HCT116 (cell line): ENCODE results near the gene RND3. TPM values are rescaled to one million over a fixed set of nuclear protein-coding genes. Genes with fewer than 3 reads are reported as not detected.

Source experiments
- ATAC-seq: fragments of 200-7000 bp; cut with Tn5 transposase; 2 replicates; pipeline ENCODE4 v1.9.1; 2020; ENCODE audit warnings: mild to moderate bottlenecking, moderate library complexity
- BruUV-seq: library from RNA; stranded (reverse); fragments of 400-500 nt; replicated peaks from 2 replicates; lab custom pipeline; 2021; lab: Mats Ljungman, UMichigan
- CTCF ChIA-PET: fragments of 300-600 bp; sonication (Branson Sonifier 250); formaldehyde crosslinking; loops from one replicate; lab custom pipeline; 2021; ENCODE audit warnings: antibody characterized with exemption; lab: Charles Lee
- POLR2A ChIA-PET: fragments of 300-600, 350-600 bp; sonication (Branson Sonifier 250); formaldehyde crosslinking; loops from one replicate; lab custom pipeline; 2021; ENCODE audit warnings: antibody characterized with exemption; lab: Charles Lee
- RAD21 ChIA-PET, 2 experiments: fragments of 300-600 bp; sonication (Branson Sonifier 250); formaldehyde crosslinking; loops; one replicate each; lab custom pipeline; 2023; ENCODE audit warnings: low total read pairs in 2 of 2; ENCODE audit not compliant: uncharacterized antibody in 2 of 2, unreplicated experiment in 2 of 2, low non-redundant PET in 1 of 2; lab: Charles Lee
- DNase-seq: peaks from one replicate; pipeline ENCODE4 v3.0.0-alpha.2; 2010; ENCODE audit warnings: low read depth, low spot score
- H2AFZ ChIP-seq: fragments of 200-600 bp; shearing (Covaris generic), sonication (generic); 2 replicates; pipeline ENCODE4 v1.6.1; 2017; ENCODE audit warnings: low read depth, mixed run types, mixed read lengths, antibody characterized with exemption, low read length; ENCODE audit not compliant: poor library complexity, severe bottlenecking
- H3K27ac ChIP-seq: 2 replicates; pipeline ENCODE4 v1.5.1; 2012; ENCODE audit warnings: low read depth, low read length
- H3K27me3 ChIP-seq: fragments of 200-600 bp; sonication (generic); 2 replicates; pipeline ENCODE4 v1.6.1; 2016; ENCODE audit warnings: mixed run types, low read length, mixed read lengths; ENCODE audit not compliant: insufficient read depth
- H3K36me3 ChIP-seq, 2 experiments: fragments of 200-500 bp in 1 of 2; fragments of 200-600 bp in 1 of 2; sonication (Bioruptor generic) in 1 of 2; sonication (generic) in 1 of 2; 2 replicates each; pipeline versions ENCODE4 v1.5.1 to v1.6.1; 2014 to 2016; ENCODE audit warnings: low read length in 2 of 2, inconsistent platforms in 1 of 2, mixed read lengths in 1 of 2, mixed run types in 1 of 2; ENCODE audit not compliant: insufficient read depth in 2 of 2, control insufficient read depth in 1 of 2
- H3K4me1 ChIP-seq, 2 experiments: fragments of 200-600 bp in 1 of 2; sonication (generic) in 1 of 2; 2 replicates each; pipeline versions ENCODE4 v1.5.1 to v1.6.1; 2012 to 2017; ENCODE audit warnings: low read length in 2 of 2, inconsistent platforms in 1 of 2, mild to moderate bottlenecking in 1 of 2, mixed read lengths in 1 of 2, mixed run types in 1 of 2, moderate library complexity in 1 of 2; ENCODE audit not compliant: insufficient read depth in 2 of 2, control insufficient read depth in 1 of 2
- H3K4me2 ChIP-seq: fragments of 200-600 bp; sonication (generic); 2 replicates; pipeline ENCODE4 v1.6.1; 2017; ENCODE audit warnings: mixed run types, low read length, mixed read lengths
- H3K4me3 ChIP-seq, 2 experiments: fragments of 200-600 bp in 1 of 2; sonication (generic) in 1 of 2; replicated peaks in 1 of 2; 2 replicates each; pipeline ENCODE4 v1.5.1; 2011 to 2016; ENCODE audit warnings: low read length in 2 of 2, control low read depth in 1 of 2, low read depth in 1 of 2, mild to moderate bottlenecking in 1 of 2, mixed read lengths in 1 of 2, mixed run types in 1 of 2
- H3K79me2 ChIP-seq: fragments of 200-600 bp; sonication (generic); 2 replicates; pipeline ENCODE4 v1.6.1; 2017; ENCODE audit warnings: mild to moderate bottlenecking, mixed run types, low read length, moderate library complexity, mixed read lengths; ENCODE audit not compliant: insufficient read depth
- H3K9ac ChIP-seq: fragments of 200-600 bp; sonication (generic); 2 replicates; pipeline ENCODE4 v1.6.1; 2016; ENCODE audit warnings: low read length, mixed read lengths
- H3K9me2 ChIP-seq: fragments of 200-600 bp; sonication (generic), shearing (Covaris generic); 2 replicates; pipeline ENCODE4 v1.6.1; 2017; ENCODE audit warnings: mixed run types, mild to moderate bottlenecking, moderate library complexity; ENCODE audit not compliant: insufficient read depth
- H3K9me3 ChIP-seq, 2 experiments: fragments of 200-500 bp in 1 of 2; fragments of 200-600 bp in 1 of 2; sonication (Bioruptor generic) in 1 of 2; sonication (generic) in 1 of 2; 2 replicates each; pipeline ENCODE4 v1.6.1; 2014 to 2017; ENCODE audit warnings: low read length in 2 of 2, mixed read lengths in 2 of 2, inconsistent platforms in 1 of 2, low read depth in 1 of 2, mild to moderate bottlenecking in 1 of 2, mixed run types in 1 of 2, moderate library complexity in 1 of 2; ENCODE audit not compliant: control insufficient read depth in 1 of 2, insufficient read depth in 1 of 2
- H4K20me1 ChIP-seq: fragments of 200-600 bp; sonication (generic), shearing (Covaris generic); 2 replicates; pipeline ENCODE4 v1.6.1; 2017; ENCODE audit warnings: mixed run types, mild to moderate bottlenecking, moderate library complexity; ENCODE audit not compliant: insufficient read depth
- CBX3 ChIP-seq: IDR thresholded peaks from 2 replicates; pipeline ENCODE4 v1.6.1; 2012; ENCODE audit warnings: low read depth
- CEBPB ChIP-seq: IDR thresholded peaks from 2 replicates; pipeline ENCODE4 v1.6.1; 2012; ENCODE audit warnings: low read depth
- EGR1 ChIP-seq: IDR thresholded peaks from 2 replicates; pipeline ENCODE4 v1.6.1; 2012; ENCODE audit warnings: low read depth
- ELF1 ChIP-seq: IDR thresholded peaks from 2 replicates; pipeline ENCODE4 v1.6.1; 2012; ENCODE audit warnings: low read depth, borderline replicate concordance
- EZH2phosphoT487 ChIP-seq: fragments of 200-600 bp; IDR thresholded peaks from 2 replicates; pipeline ENCODE4 v1.6.1; 2018; ENCODE audit warnings: antibody characterized with exemption, borderline replicate concordance
- FOSL1 ChIP-seq: IDR thresholded peaks from 2 replicates; pipeline ENCODE4 v1.6.1; 2012; ENCODE audit warnings: low read depth
- JUND ChIP-seq: IDR thresholded peaks from 2 replicates; pipeline ENCODE4 v1.6.1; 2012
- POLR2A ChIP-seq: IDR thresholded peaks from 2 replicates; pipeline ENCODE4 v1.7.0; 2011; ENCODE audit warnings: borderline replicate concordance; ENCODE audit not compliant: insufficient read depth, insufficient read length; ENCODE audit errors: extremely low read depth
- POLR2AphosphoS5 ChIP-seq: IDR thresholded peaks from 2 replicates; pipeline ENCODE4 v1.6.1; 2011; ENCODE audit warnings: mild to moderate bottlenecking, low read depth, low read length, moderate library complexity
- RAD21 ChIP-seq: IDR thresholded peaks from 2 replicates; pipeline ENCODE4 v1.6.1; 2012; ENCODE audit warnings: low read depth, mild to moderate bottlenecking
- SIN3A ChIP-seq: IDR thresholded peaks from 2 replicates; pipeline ENCODE4 v1.6.1; 2012; ENCODE audit warnings: low read depth
- SP1 ChIP-seq: IDR thresholded peaks from 2 replicates; pipeline ENCODE4 v1.6.1; 2012; ENCODE audit warnings: low read depth
- SRF ChIP-seq: IDR thresholded peaks from 2 replicates; pipeline ENCODE4 v1.6.1; 2012; ENCODE audit warnings: low read depth
- ZFX ChIP-seq: fragments of 450-650 bp; IDR thresholded peaks from 2 replicates; pipeline ENCODE4 v1.6.1; 2017
- ZNF274 ChIP-seq: fragments of 200-500 bp; sonication (Bioruptor generic); IDR thresholded peaks from 2 replicates; pipeline ENCODE4 v1.6.1; 2014; ENCODE audit warnings: mild to moderate bottlenecking, low read depth, low read length, inconsistent platforms
- intact Hi-C: fragments of 100-400 bp; cut with micrococcal nuclease; formaldehyde crosslinking; loops from 2 replicates; pipeline ENCODE4 v1.10.0; 2022
- total RNA-seq: library from RNA; stranded (reverse); gene quantifications from one replicate; pipeline ENCODE4 v1.2.1, GENCODE V29; 2021; ENCODE audit not compliant: unreplicated experiment
- TF ChIP-seq, protein P1 (sequence below), 3 experiments: fragments of 200-600 bp in 1 of 3; sonication (generic) in 1 of 3; IDR thresholded peaks in 2 of 3; conservative IDR thresholded peaks in 1 of 3; 2 replicates each; pipeline ENCODE4 v1.5.1; 2012 to 2017; ENCODE audit warnings: low read depth in 2 of 3, low read length in 2 of 3, antibody characterized with exemption in 1 of 3, borderline replicate concordance in 1 of 3, control low read depth in 1 of 3, mild to moderate bottlenecking in 1 of 3, mixed read lengths in 1 of 3, mixed run types in 1 of 3, moderate library complexity in 1 of 3; ENCODE audit not compliant: insufficient read depth in 1 of 3
- TF ChIP-seq, protein P2 (sequence below): IDR thresholded peaks from 2 replicates; pipeline ENCODE4 v1.6.1; 2011; ENCODE audit warnings: mild to moderate bottlenecking, low read length, moderate library complexity; ENCODE audit not compliant: insufficient replicate concordance; ENCODE audit errors: extremely low read depth
- TF ChIP-seq, protein P3 (sequence below): IDR thresholded peaks from 2 replicates; pipeline ENCODE4 v1.6.1; 2012
- TF ChIP-seq, protein P4 (sequence below): IDR thresholded peaks from 2 replicates; pipeline ENCODE4 v1.6.1; 2012

RND3 gene
- total RNA-seq, 1 experiment from 2014 or later, result 15.0 TPM

DNA sequence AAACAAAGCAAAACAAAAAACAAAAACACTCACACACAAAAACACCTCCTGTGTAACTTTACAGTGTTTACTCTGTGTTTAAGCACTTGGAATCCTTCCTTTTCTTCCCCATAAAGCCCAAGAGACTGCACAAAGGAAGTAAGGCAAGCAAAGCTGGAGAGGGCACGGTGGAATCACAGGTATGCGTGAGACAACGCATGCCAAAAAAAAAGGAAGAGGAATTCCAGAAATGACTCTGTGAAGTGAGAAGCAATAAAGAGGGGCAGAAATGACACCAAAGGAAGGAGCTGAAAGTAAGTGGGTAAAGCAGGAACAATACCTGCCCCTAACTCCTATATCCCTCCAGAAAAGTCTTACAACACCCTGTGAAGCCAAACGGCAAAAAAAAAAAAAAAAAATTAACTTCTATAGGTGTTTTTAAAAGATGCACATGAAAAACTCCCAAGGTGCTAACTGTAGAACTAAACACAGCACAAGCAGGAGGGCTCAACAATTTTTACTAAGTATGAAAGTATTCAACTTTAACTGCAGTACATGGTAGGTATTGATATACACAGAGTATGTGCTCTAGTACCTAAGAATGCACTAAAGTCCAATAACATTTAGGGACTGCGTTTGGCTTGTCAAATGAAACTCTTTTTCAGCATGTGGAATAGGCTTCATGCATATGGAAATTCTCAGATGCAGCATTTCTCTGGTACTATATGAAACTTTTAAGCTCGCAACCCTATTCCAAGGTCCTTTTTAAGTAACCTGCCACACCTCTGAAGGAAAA, 9.1 kb downstream of the RND3 start:
- peak overlapping the region; percentile 79 for H3K4me2 ChIP-seq
- H4K20me1 ChIP-seq, result peaks cover 6% of the 10 kb centered on the region; the same call in 1 of the 2 replicates
- peaks cover 2 to 24% of the 10 kb centered on the region in 2 experiments; a peak in 2 of 4 replicates for H3K36me3 ChIP-seq
- no peaks in the 10 kb centered on the region for H3K9me3 ChIP-seq
- no peak for TF ChIP-seq CEBPB
- no peak for TF ChIP-seq ZNF274
- TF ChIP-seq, protein P1, sequence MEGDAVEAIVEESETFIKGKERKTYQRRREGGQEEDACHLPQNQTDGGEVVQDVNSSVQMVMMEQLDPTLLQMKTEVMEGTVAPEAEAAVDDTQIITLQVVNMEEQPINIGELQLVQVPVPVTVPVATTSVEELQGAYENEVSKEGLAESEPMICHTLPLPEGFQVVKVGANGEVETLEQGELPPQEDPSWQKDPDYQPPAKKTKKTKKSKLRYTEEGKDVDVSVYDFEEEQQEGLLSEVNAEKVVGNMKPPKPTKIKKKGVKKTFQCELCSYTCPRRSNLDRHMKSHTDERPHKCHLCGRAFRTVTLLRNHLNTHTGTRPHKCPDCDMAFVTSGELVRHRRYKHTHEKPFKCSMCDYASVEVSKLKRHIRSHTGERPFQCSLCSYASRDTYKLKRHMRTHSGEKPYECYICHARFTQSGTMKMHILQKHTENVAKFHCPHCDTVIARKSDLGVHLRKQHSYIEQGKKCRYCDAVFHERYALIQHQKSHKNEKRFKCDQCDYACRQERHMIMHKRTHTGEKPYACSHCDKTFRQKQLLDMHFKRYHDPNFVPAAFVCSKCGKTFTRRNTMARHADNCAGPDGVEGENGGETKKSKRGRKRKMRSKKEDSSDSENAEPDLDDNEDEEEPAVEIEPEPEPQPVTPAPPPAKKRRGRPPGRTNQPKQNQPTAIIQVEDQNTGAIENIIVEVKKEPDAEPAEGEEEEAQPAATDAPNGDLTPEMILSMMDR (IDR thresholded peaks at IDR 0.05 in 2 of 3, conservative IDR thresholded peaks at IDR 0.05 in 1 of 3; ENCODE audit: borderline replicate concordance in 1 of 3, insufficient read depth in 1 of 3, low read depth in 2 of 3, low read length in 2 of 3), result no peak
- TF ChIP-seq POLR2AphosphoS5, result no peak
- no peak for TF ChIP-seq SRF
- no peak for TF ChIP-seq RAD21
- TF ChIP-seq, protein P2, sequence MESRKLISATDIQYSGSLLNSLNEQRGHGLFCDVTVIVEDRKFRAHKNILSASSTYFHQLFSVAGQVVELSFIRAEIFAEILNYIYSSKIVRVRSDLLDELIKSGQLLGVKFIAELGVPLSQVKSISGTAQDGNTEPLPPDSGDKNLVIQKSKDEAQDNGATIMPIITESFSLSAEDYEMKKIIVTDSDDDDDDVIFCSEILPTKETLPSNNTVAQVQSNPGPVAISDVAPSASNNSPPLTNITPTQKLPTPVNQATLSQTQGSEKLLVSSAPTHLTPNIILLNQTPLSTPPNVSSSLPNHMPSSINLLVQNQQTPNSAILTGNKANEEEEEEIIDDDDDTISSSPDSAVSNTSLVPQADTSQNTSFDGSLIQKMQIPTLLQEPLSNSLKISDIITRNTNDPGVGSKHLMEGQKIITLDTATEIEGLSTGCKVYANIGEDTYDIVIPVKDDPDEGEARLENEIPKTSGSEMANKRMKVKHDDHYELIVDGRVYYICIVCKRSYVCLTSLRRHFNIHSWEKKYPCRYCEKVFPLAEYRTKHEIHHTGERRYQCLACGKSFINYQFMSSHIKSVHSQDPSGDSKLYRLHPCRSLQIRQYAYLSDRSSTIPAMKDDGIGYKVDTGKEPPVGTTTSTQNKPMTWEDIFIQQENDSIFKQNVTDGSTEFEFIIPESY, result no peak
- no peak for TF ChIP-seq ZFX
- TF ChIP-seq, protein P3, sequence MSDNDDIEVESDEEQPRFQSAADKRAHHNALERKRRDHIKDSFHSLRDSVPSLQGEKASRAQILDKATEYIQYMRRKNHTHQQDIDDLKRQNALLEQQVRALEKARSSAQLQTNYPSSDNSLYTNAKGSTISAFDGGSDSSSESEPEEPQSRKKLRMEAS, result no peak
- no peak for TF ChIP-seq ELF1
- TF ChIP-seq, protein P4, sequence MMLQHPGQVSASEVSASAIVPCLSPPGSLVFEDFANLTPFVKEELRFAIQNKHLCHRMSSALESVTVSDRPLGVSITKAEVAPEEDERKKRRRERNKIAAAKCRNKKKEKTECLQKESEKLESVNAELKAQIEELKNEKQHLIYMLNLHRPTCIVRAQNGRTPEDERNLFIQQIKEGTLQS, result no peak
- TF ChIP-seq CBX3, result no peak
- no peak for TF ChIP-seq SIN3A
- TF ChIP-seq POLR2A, result no peak
- no peak for TF ChIP-seq JUND
- no peak for TF ChIP-seq EGR1
- TF ChIP-seq EZH2phosphoT487, result no peak
- no peak for TF ChIP-seq SP1
- TF ChIP-seq FOSL1, result no peak
- ATAC-seq (peak; percentile 55), DNase-seq (no peak)
- H3K9me2 ChIP-seq, result no peaks in the 10 kb centered on the region
- BruUV-seq, result no TSS peak
- peak overlapping the region in 1 of 2 experiments; percentile 42; a peak in 2 of 4 replicates for H3K4me3 ChIP-seq
- H3K4me1 ChIP-seq, result peaks cover 38 to 98% of the 10 kb centered on the region in 2 experiments
- POLR2A ChIA-PET, result no interaction called here
- H3K79me2 ChIP-seq, result peaks cover 100% of the 10 kb centered on the region
- peak overlapping the region; percentile 50 for H3K9ac ChIP-seq
- H2AFZ ChIP-seq, result no peak overlapping the region
- H3K27ac ChIP-seq, result peak overlapping the region; percentile 3; the same call in 1 of the 2 replicates
- intact Hi-C loops, result no loop called here
- RAD21 ChIA-PET, result no interaction called here
- H3K27me3 ChIP-seq, result no peaks in the 10 kb centered on the region
- CTCF ChIA-PET, result no interaction called here
